ENCODE data around the gene BMP8B.
"Not testable (repeated sequence)": the region's sequence is repeated elsewhere in the genome, so short reads cannot be mapped to it uniquely, and the experiment has no call there.

BMP8B gene

GRCh38 chr1:39788758-39789570 lies at the start of gene BMP8B:
Gene BMP8B (minus strand): TSS chr1:39788865. CDS start chr1:39788485, 380 bp downstream.
- peak; percentile 56 for DNase-seq

GRCh38 chr1:39836595-39837110 lies 48.0 kb upstream of the BMP8B start:
- DNase-seq = no peak

GRCh38 chr1:39835935-39836594 lies 47.4 kb upstream of the BMP8B start:
- DNase-seq = no peak

GRCh38 chr1:39835110-39835509 lies 46.4 kb upstream of the BMP8B start:
- no peak for DNase-seq

- peak; percentile 96 for DNase-seq
Measured at GRCh38 chr1:39833621-39834385, 45.1 kb upstream of the BMP8B start.

- no peak for DNase-seq
Measured at GRCh38 chr1:39833121-39833520, 44.5 kb upstream of the BMP8B start.

- no peak for DNase-seq
Measured at GRCh38 chr1:39832294-39832693, 43.6 kb upstream of the BMP8B start.

GRCh38 chr1:39829791-39830533 lies 41.3 kb upstream of the BMP8B start:
- DNase-seq = no peak

GRCh38 chr1:39828734-39829133 lies 40.1 kb upstream of the BMP8B start:
- DNase-seq = no peak

GRCh38 chr1:39828255-39828654 lies 39.6 kb upstream of the BMP8B start:
- DNase-seq = not testable (repeated sequence)

GRCh38 chr1:39827201-39827600 lies 38.5 kb upstream of the BMP8B start:
- DNase-seq = no peak

GRCh38 chr1:39826583-39826982 lies 37.9 kb upstream of the BMP8B start:
- peak; percentile 5 for DNase-seq

- DNase-seq = peak; percentile 96
Measured at GRCh38 chr1:39825432-39825941, 36.8 kb upstream of the BMP8B start.

- not testable (repeated sequence) for DNase-seq
Measured at GRCh38 chr1:39823450-39823849, 34.8 kb upstream of the BMP8B start.

- no peak for DNase-seq
Measured at GRCh38 chr1:39822146-39822545, 33.5 kb upstream of the BMP8B start.

GRCh38 chr1:39819091-39819812 lies 30.6 kb upstream of the BMP8B start:
- DNase-seq = no peak

- no peak for DNase-seq
Measured at GRCh38 chr1:39818482-39818881, 29.8 kb upstream of the BMP8B start.

GRCh38 chr1:39817091-39817932 lies 28.6 kb upstream of the BMP8B start:
- DNase-seq = peak; percentile 95

GRCh38 chr1:39816415-39817090 lies 27.9 kb upstream of the BMP8B start:
- peak; percentile 94 for DNase-seq

GRCh38 chr1:39812913-39813312 lies 24.2 kb upstream of the BMP8B start:
- no peak for DNase-seq

Measured in MV-4-11 (cell line).